Spleen (tissue), 7 donors: ENCODE data around the gene NPC1L1.
"Not testable (repeated sequence)": the region's sequence is repeated elsewhere in the genome, so short reads cannot be mapped to it uniquely, and the experiment has no call there.

Source experiments
- POLR2A ChIP-seq, 3 donors: fragments of 450-650 bp; IDR thresholded peaks; one replicate each; pipeline ENCODE4 v1.5.1; 2017; ENCODE audit warnings: antibody characterized with exemption in 3 of 3, mild to moderate bottlenecking in 1 of 3
- POLR2AphosphoS5 ChIP-seq, 3 donors: sonication (generic); formaldehyde crosslinking; IDR thresholded peaks; one replicate each; pipeline ENCODE4 v1.5.1; 2017; ENCODE audit warnings: antibody characterized with exemption in 3 of 3
- TF ChIP-seq, protein P1 (sequence below), 11 experiments: fragments of 200-600 bp in 7 of 11; fragments of 450-650 bp in 4 of 11; sonication (generic) in 4 of 11; IDR thresholded peaks in 8 of 11; conservative IDR thresholded peaks in 3 of 11; 1 replicate in 7 of 11; 2 replicates in 4 of 11; pipeline versions ENCODE4 v1.4.0 to v1.8.0; 2016 to 2021; ENCODE audit warnings: antibody characterized with exemption in 11 of 11, inconsistent platforms in 4 of 11, mild to moderate bottlenecking in 1 of 11
- donor health status: DM: no; HTN: no; CAD: no; lungs with moderate emphysema.
- donor health status: DM: no; HTN: no; CAD: no.
- donor health status: DM: no; HTN: no; CAD: no.

GRCh38 chr7:44562622-44562962, 21.5 kb upstream of the NPC1L1 start:
- TF ChIP-seq, protein P1, sequence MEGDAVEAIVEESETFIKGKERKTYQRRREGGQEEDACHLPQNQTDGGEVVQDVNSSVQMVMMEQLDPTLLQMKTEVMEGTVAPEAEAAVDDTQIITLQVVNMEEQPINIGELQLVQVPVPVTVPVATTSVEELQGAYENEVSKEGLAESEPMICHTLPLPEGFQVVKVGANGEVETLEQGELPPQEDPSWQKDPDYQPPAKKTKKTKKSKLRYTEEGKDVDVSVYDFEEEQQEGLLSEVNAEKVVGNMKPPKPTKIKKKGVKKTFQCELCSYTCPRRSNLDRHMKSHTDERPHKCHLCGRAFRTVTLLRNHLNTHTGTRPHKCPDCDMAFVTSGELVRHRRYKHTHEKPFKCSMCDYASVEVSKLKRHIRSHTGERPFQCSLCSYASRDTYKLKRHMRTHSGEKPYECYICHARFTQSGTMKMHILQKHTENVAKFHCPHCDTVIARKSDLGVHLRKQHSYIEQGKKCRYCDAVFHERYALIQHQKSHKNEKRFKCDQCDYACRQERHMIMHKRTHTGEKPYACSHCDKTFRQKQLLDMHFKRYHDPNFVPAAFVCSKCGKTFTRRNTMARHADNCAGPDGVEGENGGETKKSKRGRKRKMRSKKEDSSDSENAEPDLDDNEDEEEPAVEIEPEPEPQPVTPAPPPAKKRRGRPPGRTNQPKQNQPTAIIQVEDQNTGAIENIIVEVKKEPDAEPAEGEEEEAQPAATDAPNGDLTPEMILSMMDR (IDR thresholded peaks at IDR 0.05 in 8 of 11, conservative IDR thresholded peaks at IDR 0.05 in 3 of 11), result not testable (repeated sequence)
- TF ChIP-seq POLR2AphosphoS5, POLR2A (IDR thresholded peaks at IDR 0.05): not testable (repeated sequence)
